Panc1 (cell line): ENCODE data around the gene LRRC4B.

ENCODE experiments used
- CTCF ChIP-seq: fragments of 450-650 bp; IDR thresholded peaks from 2 replicates; pipeline ENCODE4 v1.5.1; 2017; ENCODE audit warnings: mild to moderate bottlenecking
- POLR2AphosphoS5 ChIP-seq: IDR thresholded peaks from 2 replicates; pipeline ENCODE4 v1.6.1; 2012; ENCODE audit warnings: mild to moderate bottlenecking, low read depth, low read length, moderate library complexity
- REST ChIP-seq, 2 experiments: IDR thresholded peaks; 2 replicates each; pipeline ENCODE4 v1.6.1; 2011 to 2012; ENCODE audit warnings: low read depth in 2 of 2, control low read depth in 1 of 2, low read length in 1 of 2, mild to moderate bottlenecking in 1 of 2, moderate library complexity in 1 of 2; ENCODE audit not compliant: insufficient read depth in 1 of 2
- TCF7L2 ChIP-seq: IDR thresholded peaks from 2 replicates; pipeline ENCODE4 v1.6.1; 2011; ENCODE audit warnings: mild to moderate bottlenecking, low read depth, low read length, inconsistent platforms

GRCh38 chr19:50568728-50569698 is 778 bp upstream of the LRRC4B start:
- TF ChIP-seq CTCF (no peak), REST (IDR thresholded peaks at IDR 0.05; ENCODE audit: insufficient read depth in 1 of 2, low read depth in 2 of 2, low read length in 1 of 2) (no peak), TCF7L2 (no peak), POLR2AphosphoS5 (no peak)
